ENCODE measurements around the gene GAS2L1.

Gene GAS2L1

DNA sequence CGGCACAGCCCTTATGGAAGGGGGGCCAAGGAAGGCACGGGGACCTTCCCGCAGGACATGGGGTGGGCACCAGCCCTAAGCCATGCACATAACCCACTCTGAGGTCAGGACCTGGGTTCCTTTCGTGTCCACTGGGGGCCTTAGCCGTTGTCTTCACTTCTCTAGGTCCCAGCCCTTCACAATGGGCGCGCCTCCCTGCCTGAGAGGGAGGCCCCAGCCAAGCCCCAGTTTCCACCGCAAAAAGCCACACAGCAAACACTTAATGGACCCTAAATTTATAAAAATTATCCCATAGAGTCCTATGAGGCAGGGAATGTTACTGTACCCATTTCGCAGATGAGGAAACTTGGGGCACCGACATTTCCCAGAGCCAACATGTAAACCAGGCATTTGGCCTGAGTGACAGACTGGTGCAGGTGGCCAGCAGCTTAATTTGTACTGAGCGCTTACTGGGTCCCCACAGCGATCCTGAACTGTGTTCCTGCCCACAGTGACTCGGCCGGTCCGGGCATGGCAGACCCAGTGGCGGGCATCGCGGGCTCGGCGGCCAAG is 1.2 kb downstream of the GAS2L1 start:
- Histone ChIP-seq H2AFZ (ENCODE audit: low read depth, low read length, severe bottlenecking) (no peak overlapping the region), H3K36me3 (ENCODE audit: low read length) (no peaks in the 10 kb centered on the region), H3K9me2 (replicated peaks; ENCODE audit: insufficient read depth, low read length) (no peaks in the 10 kb centered on the region), H3K4me3 (ENCODE audit: insufficient read depth, low read length, poor library complexity, severe bottlenecking) (no peak overlapping the region), H3K9me3 (ENCODE audit: insufficient read depth, low read length) (no peaks in the 10 kb centered on the region), H3K27ac (ENCODE audit: low read depth, low read length) (no peak overlapping the region), H3K4me2 (ENCODE audit: low read depth, low read length, poor library complexity, severe bottlenecking) (no peak overlapping the region), H3F3A (ENCODE audit: insufficient read depth) (no peaks in the 10 kb centered on the region), H3K27me3 (ENCODE audit: low read length) (no peaks in the 10 kb centered on the region), H4K20me1 (ENCODE audit: low read depth, low read length) (no peaks in the 10 kb centered on the region), H3K9ac (ENCODE audit: low read length) (no peak overlapping the region), H3K79me2 (ENCODE audit: insufficient read depth, low read length) (no peaks in the 10 kb centered on the region)
- TF ChIP-seq, protein P1, sequence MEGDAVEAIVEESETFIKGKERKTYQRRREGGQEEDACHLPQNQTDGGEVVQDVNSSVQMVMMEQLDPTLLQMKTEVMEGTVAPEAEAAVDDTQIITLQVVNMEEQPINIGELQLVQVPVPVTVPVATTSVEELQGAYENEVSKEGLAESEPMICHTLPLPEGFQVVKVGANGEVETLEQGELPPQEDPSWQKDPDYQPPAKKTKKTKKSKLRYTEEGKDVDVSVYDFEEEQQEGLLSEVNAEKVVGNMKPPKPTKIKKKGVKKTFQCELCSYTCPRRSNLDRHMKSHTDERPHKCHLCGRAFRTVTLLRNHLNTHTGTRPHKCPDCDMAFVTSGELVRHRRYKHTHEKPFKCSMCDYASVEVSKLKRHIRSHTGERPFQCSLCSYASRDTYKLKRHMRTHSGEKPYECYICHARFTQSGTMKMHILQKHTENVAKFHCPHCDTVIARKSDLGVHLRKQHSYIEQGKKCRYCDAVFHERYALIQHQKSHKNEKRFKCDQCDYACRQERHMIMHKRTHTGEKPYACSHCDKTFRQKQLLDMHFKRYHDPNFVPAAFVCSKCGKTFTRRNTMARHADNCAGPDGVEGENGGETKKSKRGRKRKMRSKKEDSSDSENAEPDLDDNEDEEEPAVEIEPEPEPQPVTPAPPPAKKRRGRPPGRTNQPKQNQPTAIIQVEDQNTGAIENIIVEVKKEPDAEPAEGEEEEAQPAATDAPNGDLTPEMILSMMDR (IDR thresholded peaks at IDR 0.05; ENCODE audit: insufficient read depth, low read length, poor library complexity, severe bottlenecking), result no peak
- TF ChIP-seq EZH2phosphoT487 (conservative IDR thresholded peaks at IDR 0.05; ENCODE audit: low read length), result no peak

DNA sequence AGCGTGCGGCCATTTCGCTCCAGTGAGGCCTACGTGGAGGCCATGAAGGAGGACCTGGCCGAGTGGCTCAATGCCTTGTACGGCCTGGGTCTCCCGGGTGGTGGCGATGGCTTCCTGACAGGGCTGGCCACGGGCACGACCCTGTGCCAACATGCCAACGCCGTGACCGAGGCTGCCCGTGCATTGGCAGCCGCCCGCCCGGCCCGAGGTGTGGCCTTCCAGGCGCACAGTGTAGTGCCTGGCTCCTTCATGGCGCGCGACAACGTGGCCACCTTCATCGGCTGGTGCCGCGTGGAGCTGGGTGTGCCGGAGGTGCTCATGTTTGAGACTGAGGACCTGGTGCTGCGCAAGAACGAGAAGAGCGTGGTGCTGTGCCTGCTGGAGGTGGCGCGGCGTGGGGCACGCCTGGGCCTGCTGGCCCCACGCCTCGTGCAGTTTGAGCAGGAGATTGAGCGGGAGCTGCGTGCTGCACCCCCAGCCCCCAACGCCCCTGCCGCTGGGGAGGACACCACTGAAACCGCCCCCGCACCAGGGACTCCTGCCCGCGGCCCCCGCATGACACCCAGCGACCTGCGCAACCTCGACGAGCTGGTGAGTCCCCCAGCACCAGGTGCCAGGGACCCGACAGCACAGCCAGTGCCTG is 1.8 kb downstream of the GAS2L1 start:
- no peaks in the 10 kb centered on the region for H3K79me2 ChIP-seq (ENCODE audit: insufficient read depth, low read length)
- TF ChIP-seq, protein P1 (IDR thresholded peaks at IDR 0.05; ENCODE audit: insufficient read depth, low read length, poor library complexity, severe bottlenecking), result no peak
- no peak for TF ChIP-seq EZH2phosphoT487 (conservative IDR thresholded peaks at IDR 0.05; ENCODE audit: low read length)
- H3K27me3 ChIP-seq (ENCODE audit: low read length), result no peaks in the 10 kb centered on the region
- no peak overlapping the region for H3K4me2 ChIP-seq (ENCODE audit: low read depth, low read length, poor library complexity, severe bottlenecking)
- H4K20me1 ChIP-seq (ENCODE audit: low read depth, low read length), result no peaks in the 10 kb centered on the region
- H3K36me3 ChIP-seq (ENCODE audit: low read length), result no peaks in the 10 kb centered on the region
- no peaks in the 10 kb centered on the region for H3K9me2 ChIP-seq (replicated peaks; ENCODE audit: insufficient read depth, low read length)
- H3K4me3 ChIP-seq (ENCODE audit: insufficient read depth, low read length, poor library complexity, severe bottlenecking), result no peak overlapping the region
- no peak overlapping the region for H3K27ac ChIP-seq (ENCODE audit: low read depth, low read length)
- no peaks in the 10 kb centered on the region for H3F3A ChIP-seq (ENCODE audit: insufficient read depth)
- no peaks in the 10 kb centered on the region for H3K9me3 ChIP-seq (ENCODE audit: insufficient read depth, low read length)
- H3K9ac ChIP-seq (ENCODE audit: low read length), result no peak overlapping the region
- no peak overlapping the region for H2AFZ ChIP-seq (ENCODE audit: low read depth, low read length, severe bottlenecking)

DNA sequence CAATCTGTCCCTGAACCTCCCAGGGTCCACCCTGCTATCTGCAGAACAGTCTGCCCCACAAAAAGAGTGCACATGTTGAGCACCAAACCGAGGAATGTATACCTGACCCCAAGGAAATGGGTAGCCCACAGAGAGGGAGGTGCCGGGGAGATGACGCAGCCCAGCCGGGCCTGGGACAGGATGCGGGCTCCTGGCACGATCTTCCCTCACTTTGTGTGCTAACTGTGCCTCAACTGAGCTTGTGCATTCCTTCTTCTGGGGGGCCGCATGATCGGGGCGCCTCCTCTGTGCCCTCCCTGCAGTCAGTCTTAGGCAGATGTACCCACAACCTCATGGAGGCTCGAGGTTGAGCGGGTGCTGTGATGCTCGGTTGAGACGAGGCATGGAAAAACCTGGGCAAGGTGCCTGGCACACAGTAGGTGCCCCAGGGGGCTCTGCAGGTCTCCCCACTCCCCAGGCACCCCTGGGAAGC is 2.4 kb downstream of the GAS2L1 start:
- Histone ChIP-seq H3K9me3 (ENCODE audit: insufficient read depth, low read length) (no peaks in the 10 kb centered on the region), H3F3A (ENCODE audit: insufficient read depth) (no peaks in the 10 kb centered on the region), H4K20me1 (ENCODE audit: low read depth, low read length) (no peaks in the 10 kb centered on the region), H2AFZ (ENCODE audit: low read depth, low read length, severe bottlenecking) (no peak overlapping the region), H3K79me2 (ENCODE audit: insufficient read depth, low read length) (no peaks in the 10 kb centered on the region), H3K4me2 (ENCODE audit: low read depth, low read length, poor library complexity, severe bottlenecking) (no peak overlapping the region), H3K36me3 (ENCODE audit: low read length) (no peaks in the 10 kb centered on the region), H3K9me2 (replicated peaks; ENCODE audit: insufficient read depth, low read length) (no peaks in the 10 kb centered on the region), H3K27me3 (ENCODE audit: low read length) (no peaks in the 10 kb centered on the region), H3K27ac (ENCODE audit: low read depth, low read length) (no peak overlapping the region), H3K9ac (ENCODE audit: low read length) (no peak overlapping the region), H3K4me3 (ENCODE audit: insufficient read depth, low read length, poor library complexity, severe bottlenecking) (no peak overlapping the region)
- TF ChIP-seq, protein P1 (IDR thresholded peaks at IDR 0.05; ENCODE audit: insufficient read depth, low read length, poor library complexity, severe bottlenecking), result no peak
- no peak for TF ChIP-seq EZH2phosphoT487 (conservative IDR thresholded peaks at IDR 0.05; ENCODE audit: low read length)

All from SU-DHL-6 (cell line).